ENCODE results near the gene TENM3.

TENM3 gene

GRCh38 chr4:182564724-182565369 lies 321.6 kb downstream of the TENM3 start:
- DNase-seq (ENCODE audit: low read depth) = no peak

GRCh38 chr4:182567119-182567518 lies 323.9 kb downstream of the TENM3 start:
- DNase-seq (ENCODE audit: low read depth) = no peak

DNA sequence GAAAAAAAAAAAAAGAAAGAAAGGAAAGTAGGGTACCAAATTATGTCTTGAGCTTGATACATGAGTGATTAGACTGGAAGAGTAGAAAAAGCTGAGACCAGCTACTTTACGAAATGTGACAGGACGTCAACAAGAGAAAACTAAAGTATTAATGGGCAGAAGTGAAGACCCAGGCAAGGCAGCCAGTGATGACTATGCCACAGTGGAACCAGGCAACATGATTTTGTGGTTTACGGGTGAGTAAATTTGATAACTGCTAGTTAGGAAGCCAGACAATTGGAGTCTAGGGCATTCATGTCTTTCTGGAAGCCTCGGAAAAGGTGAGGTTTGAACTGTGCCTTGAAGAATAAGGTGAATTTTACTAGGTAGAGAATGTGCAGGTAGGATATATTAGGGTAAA lies 326.4 kb downstream of the TENM3 start:
- no peak for DNase-seq (ENCODE audit: low read depth)

GRCh38 chr4:182574706-182575105 lies 331.5 kb downstream of the TENM3 start:
- no peak for DNase-seq (ENCODE audit: low read depth)

- no peak for DNase-seq (ENCODE audit: low read depth)
Observed at GRCh38 chr4:182575225-182575624, 332.0 kb downstream of the TENM3 start.

DNA sequence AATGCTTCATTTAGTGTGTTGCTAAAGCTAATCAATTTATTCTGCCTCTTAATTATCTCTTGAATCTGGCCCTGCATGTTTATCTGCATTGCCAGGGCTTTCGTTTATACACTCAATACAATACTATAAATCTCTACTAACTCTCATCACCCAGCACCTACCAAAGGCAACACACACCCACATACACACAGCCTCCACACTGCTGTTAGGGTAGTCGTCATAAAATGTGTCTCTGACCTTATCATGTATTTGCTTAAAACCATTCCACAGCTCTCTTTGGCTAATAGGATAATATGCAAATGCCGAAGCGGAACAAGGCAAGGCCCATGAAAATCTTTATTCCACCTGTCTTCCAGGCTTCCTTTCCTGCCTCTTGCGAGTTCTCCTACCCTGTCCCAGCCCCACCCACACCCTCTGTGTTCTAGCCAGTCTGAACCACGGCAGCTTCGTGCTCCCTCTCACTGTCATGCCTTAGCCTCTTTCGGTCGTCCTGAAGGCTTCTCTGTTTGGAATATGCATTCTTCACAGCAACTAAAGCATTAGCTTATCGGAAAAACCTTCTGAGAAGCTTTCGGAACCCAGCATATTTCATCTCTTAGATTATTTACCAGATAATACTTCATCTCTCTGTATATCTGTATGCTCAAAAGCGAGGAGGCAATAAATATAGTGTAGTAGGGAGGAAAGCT lies 333.5 kb downstream of the TENM3 start:
- DNase-seq (ENCODE audit: low read depth) = no peak

- no peak for DNase-seq (ENCODE audit: low read depth)
Observed at GRCh38 chr4:182577411-182577810, 334.2 kb downstream of the TENM3 start.

DNA sequence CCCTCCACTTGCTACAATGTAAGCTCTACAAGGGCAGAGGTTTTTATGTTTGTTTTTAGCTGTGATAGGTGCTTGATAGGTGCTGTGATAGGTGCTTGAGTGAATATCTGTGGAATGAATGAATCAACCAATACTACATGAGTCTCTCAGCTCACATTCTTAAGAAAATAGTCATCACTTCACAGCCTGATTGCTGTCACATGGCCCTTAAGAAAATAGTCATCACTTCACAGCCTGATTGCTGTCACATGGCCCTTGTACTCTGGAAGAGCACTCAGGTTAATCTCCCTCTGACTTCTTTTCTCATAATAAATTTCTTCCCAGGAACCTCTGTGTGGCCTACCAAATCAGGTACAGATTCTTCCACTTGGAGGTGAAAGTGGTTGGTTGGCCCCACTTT lies 335.2 kb downstream of the TENM3 start:
- peak; percentile 14 for DNase-seq (ENCODE audit: low read depth)

- DNase-seq (ENCODE audit: low read depth) = no peak
Observed at GRCh38 chr4:182582245-182582644, 339.0 kb downstream of the TENM3 start.

- DNase-seq (ENCODE audit: low read depth) = no peak
Observed at GRCh38 chr4:182583703-182584415, 340.7 kb downstream of the TENM3 start.

- no peak for DNase-seq (ENCODE audit: low read depth)
Observed at GRCh38 chr4:182585321-182585720, 342.1 kb downstream of the TENM3 start.

DNA sequence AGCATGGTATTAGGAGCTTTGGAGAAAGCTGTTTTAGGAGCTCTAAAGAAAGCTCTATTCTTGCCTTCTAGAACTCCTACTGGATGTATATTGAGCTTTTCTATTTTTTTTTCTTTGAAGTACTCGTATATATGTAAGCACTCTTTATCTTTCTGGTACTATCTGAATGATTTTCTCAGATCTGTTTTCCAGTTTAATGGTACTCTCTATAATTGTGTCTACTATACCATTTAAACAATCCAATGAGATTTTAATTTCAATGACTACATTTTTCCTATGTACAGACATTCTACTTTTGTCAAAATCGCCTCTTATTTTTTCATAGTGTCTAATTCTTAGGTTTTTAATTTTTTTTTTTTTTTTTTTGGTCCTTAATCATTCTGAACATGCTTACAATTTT lies 345.9 kb downstream of the TENM3 start:
- DNase-seq (ENCODE audit: low read depth) = no peak

GRCh38 chr4:182593402-182593801 lies 350.2 kb downstream of the TENM3 start:
- no peak for DNase-seq (ENCODE audit: low read depth)

- no peak for DNase-seq (ENCODE audit: low read depth)
Observed at GRCh38 chr4:182593864-182594263, 350.7 kb downstream of the TENM3 start.

GRCh38 chr4:182600093-182600492 lies 356.9 kb downstream of the TENM3 start:
- no peak for DNase-seq (ENCODE audit: low read depth)

DNA sequence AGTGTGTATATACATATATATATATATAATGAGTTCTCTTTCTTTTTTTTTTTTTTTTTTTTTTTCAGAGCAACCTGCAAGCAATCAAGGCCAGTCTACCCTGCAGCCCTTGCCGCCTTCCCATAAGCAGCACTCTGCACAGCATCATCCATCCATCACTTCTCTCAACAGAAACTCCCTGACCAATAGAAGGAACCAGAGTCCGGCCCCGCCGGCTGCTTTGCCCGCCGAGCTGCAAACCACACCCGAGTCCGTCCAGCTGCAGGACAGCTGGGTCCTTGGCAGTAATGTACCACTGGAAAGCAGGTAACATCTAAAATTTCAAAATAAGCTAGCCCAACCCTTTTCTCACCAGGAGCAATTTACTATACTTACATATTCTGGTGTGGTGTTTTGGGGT lies 357.7 kb downstream of the TENM3 start:
- DNase-seq (ENCODE audit: low read depth) = no peak

DNA sequence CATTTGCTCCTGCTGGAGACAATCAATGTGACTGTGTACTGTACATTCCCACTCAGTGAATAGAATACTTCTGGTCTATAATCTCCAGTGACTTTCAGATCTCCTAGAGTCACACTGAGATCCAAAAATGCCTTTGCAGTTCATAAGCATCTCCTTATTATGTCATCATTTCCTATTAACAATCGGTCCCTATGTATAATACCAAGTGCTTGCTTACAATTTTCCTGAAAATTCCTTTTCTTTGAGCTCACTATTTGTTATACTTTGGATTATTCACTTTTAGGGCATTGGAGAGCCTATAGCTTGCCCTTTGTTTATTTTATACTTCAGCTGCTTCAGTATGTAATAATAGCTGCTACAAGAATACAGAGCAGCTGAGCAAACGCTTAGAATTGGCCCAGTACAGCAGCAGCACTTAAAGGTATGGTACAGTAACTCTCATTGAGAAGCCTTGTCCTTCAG lies 361.0 kb downstream of the TENM3 start:
- DNase-seq (ENCODE audit: low read depth) = no peak

- no peak for DNase-seq (ENCODE audit: low read depth)
Observed at GRCh38 chr4:182604953-182605352, 361.8 kb downstream of the TENM3 start.

DNA sequence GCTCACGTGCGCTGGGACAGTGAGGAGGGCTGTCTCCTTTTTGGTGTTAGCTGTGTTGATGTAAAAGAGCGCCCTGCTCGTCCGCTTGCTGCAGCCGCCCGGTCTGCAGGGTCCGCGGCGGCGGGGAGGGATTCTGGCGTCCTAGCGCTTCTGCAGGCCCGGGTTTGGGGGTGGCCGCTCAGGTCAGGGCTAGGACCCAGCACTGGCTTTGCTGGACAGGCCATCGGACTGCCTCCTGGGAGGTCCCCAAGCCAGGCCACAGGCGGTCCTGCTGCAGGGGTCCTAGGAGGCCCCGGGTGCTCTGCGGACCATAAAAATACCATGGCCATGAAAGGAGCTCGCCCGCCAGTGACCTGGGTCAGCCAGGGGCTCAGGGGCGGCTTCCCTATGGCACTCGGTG lies 365.3 kb downstream of the TENM3 start:
- no peak for DNase-seq (ENCODE audit: low read depth)

DNA sequence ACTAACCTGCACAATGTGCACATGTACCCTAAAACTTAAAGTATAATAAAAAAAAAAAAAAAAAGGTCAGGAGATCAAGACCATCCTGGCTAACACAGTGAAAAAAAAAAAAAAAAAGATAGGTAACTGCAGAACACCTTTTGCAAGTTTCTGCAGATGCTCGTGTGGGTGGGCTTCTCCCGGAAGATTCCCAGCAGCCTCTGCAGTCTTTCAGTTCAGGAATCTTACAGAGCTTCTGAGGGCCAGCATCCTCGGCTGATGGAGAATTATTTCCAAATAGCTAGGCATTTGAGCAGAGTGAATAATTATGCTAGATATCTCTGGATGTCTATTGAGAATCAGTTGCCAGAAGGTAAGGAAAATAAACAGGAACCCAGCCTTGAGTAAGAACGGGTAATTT lies 373.3 kb downstream of the TENM3 start:
- no peak for DNase-seq (ENCODE audit: low read depth)

DNA sequence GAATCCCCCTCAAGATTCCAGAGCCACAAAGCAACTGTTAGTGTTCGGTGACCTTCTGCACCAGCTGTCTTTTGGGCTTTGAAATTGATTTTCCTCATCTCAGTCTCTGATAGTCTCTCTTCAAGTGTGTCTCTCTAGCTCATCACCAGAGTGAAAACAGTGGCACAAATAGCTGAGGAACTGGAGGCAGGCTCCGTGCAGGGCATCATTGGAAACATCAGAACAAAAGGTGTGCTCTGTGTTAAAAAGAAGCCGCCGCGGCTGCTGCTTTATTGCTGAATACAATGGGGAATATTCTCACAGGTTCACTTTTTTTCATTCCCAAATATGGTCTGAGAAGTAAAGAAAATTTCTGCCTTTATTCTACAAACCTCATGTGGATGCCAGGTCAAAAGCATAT lies 376.5 kb downstream of the TENM3 start:
- DNase-seq (ENCODE audit: low read depth) = no peak

- DNase-seq (ENCODE audit: low read depth) = no peak
Observed at GRCh38 chr4:182620111-182620980, 377.1 kb downstream of the TENM3 start.

All from fibroblast of gingiva (primary cell).